Tibial artery (tissue), 4 donors: Measurements from ENCODE around the gene MMP20.

Experiments used
- DNase-seq, 2 donors: peaks; one replicate each; pipeline ENCODE4 v3.0.0-alpha.2; 2019
- H3K27ac ChIP-seq, 2 donors: fragments of 200-600 bp; sonication (generic) in 1 of 2; 1 replicate in 1 of 2; 2 replicates in 1 of 2; pipeline ENCODE4 v1.5.1; 2018 to 2019; ENCODE audit warnings: mild to moderate bottlenecking in 1 of 2
- H3K27me3 ChIP-seq, 2 donors: fragments of 200-600 bp; sonication (generic) in 1 of 2; one replicate each; pipeline versions ENCODE4 v1.5.1 to v1.6.0; 2016 to 2019
- H3K36me3 ChIP-seq, 3 donors: fragments of 200-600 bp; sonication (generic) in 2 of 3; one replicate each; pipeline ENCODE4 v1.5.1; 2016 to 2019; ENCODE audit warnings: mild to moderate bottlenecking in 2 of 3
- H3K4me1 ChIP-seq, 4 donors: fragments of 200-600 bp; sonication (generic) in 2 of 4; 1 replicate in 3 of 4; 2 replicates in 1 of 4; pipeline ENCODE4 v1.5.1; 2016 to 2019
- H3K4me3 ChIP-seq, 2 donors: fragments of 200-600 bp; sonication (generic) in 1 of 2; 1 replicate in 1 of 2; 2 replicates in 1 of 2; pipeline ENCODE4 v1.5.1; 2018 to 2019; ENCODE audit warnings: mild to moderate bottlenecking in 2 of 2
- H3K9me3 ChIP-seq, 3 donors: fragments of 200-600 bp; sonication (generic) in 1 of 3; one replicate each; pipeline ENCODE4 v1.5.1; 2016 to 2019
- CTCF ChIP-seq, 2 experiments: fragments of 200-600 bp in 1 of 2; fragments of 450-650 bp in 1 of 2; IDR thresholded peaks; one replicate each; pipeline ENCODE4 v1.5.1; 2017 to 2019; ENCODE audit warnings: antibody characterized with exemption in 2 of 2, mild to moderate bottlenecking in 1 of 2, moderate library complexity in 1 of 2
- intact Hi-C: fragments of 100-400 bp; cut with DNase I; formaldehyde crosslinking; loops from one replicate; pipeline ENCODE4 v1.15.0; 2023; ENCODE audit warnings: low total_unique reads

Gene MMP20

GRCh38 chr11:102590276-102591049, 34.7 kb downstream of the MMP20 start:
- Histone ChIP-seq H3K36me3 (no peaks in the 10 kb centered on the region), H3K27me3 (no peaks in the 10 kb centered on the region), H3K4me1 (no peaks in the 10 kb centered on the region), H3K4me3 (no peak overlapping the region), H3K9me3 (no peaks in the 10 kb centered on the region), H3K27ac (no peak overlapping the region)
- DNase-seq = no peak
- TF ChIP-seq CTCF (IDR thresholded peaks at IDR 0.05) = no peak
- intact Hi-C loops = no loop called here

- no peak for TF ChIP-seq CTCF (IDR thresholded peaks at IDR 0.05)
- Histone ChIP-seq H3K27ac (no peak overlapping the region), H3K4me1 (no peaks in the 10 kb centered on the region), H3K27me3 (no peaks in the 10 kb centered on the region), H3K9me3 (no peaks in the 10 kb centered on the region), H3K36me3 (no peaks in the 10 kb centered on the region), H3K4me3 (no peak overlapping the region)
- no peak for DNase-seq
- intact Hi-C loops = no loop called here
These were observed 36.1 kb downstream of the MMP20 start for GRCh38 chr11:102589047-102589459.

- H3K27me3 ChIP-seq = no peaks in the 10 kb centered on the region
- no peaks in the 10 kb centered on the region for H3K9me3 ChIP-seq
- TF ChIP-seq CTCF (IDR thresholded peaks at IDR 0.05) = no peak
- no peaks in the 10 kb centered on the region for H3K36me3 ChIP-seq
- no peak for DNase-seq
- H3K4me1 ChIP-seq = no peaks in the 10 kb centered on the region
- intact Hi-C loops = no loop called here
- no peak overlapping the region for H3K27ac ChIP-seq
- H3K4me3 ChIP-seq = no peak overlapping the region
These were observed 37.4 kb downstream of the MMP20 start for GRCh38 chr11:102587722-102588121.

GRCh38 chr11:102583141-102583873, 41.8 kb downstream of the MMP20 start:
- Histone ChIP-seq H3K9me3 (no peaks in the 10 kb centered on the region), H3K4me1 (no peaks in the 10 kb centered on the region), H3K36me3 (no peaks in the 10 kb centered on the region), H3K27ac (no peak overlapping the region), H3K27me3 (no peaks in the 10 kb centered on the region), H3K4me3 (no peak overlapping the region)
- intact Hi-C loops = no loop called here
- no peak for TF ChIP-seq CTCF (IDR thresholded peaks at IDR 0.05)
- no peak for DNase-seq

GRCh38 chr11:102582140-102582539, 43.0 kb downstream of the MMP20 start:
- intact Hi-C loops = no loop called here
- H3K27me3 ChIP-seq = no peaks in the 10 kb centered on the region
- no peak for DNase-seq
- TF ChIP-seq CTCF (IDR thresholded peaks at IDR 0.05) = no peak
- no peak overlapping the region for H3K4me3 ChIP-seq
- no peak overlapping the region for H3K27ac ChIP-seq
- no peaks in the 10 kb centered on the region for H3K36me3 ChIP-seq
- no peaks in the 10 kb centered on the region for H3K9me3 ChIP-seq
- H3K4me1 ChIP-seq = no peaks in the 10 kb centered on the region
